HL-60 (cell line): Measurements from ENCODE around the gene RET.

Experiments used
- CTCF ChIP-seq: IDR thresholded peaks from one replicate; pipeline ENCODE4 v1.5.1; 2011; ENCODE audit warnings: low read length, control low read depth, inconsistent platforms; ENCODE audit not compliant: insufficient read depth
- GABPA ChIP-seq: IDR thresholded peaks from 2 replicates; pipeline ENCODE4 v1.6.1; 2012; ENCODE audit warnings: low read depth
- REST ChIP-seq: IDR thresholded peaks from 2 replicates; pipeline ENCODE4 v1.6.1; 2012; ENCODE audit warnings: low read depth; ENCODE audit not compliant: insufficient replicate concordance
- SPI1 ChIP-seq: IDR thresholded peaks from 2 replicates; pipeline ENCODE4 v1.6.1; 2012; ENCODE audit warnings: low read depth, mild to moderate bottlenecking, borderline replicate concordance

GRCh38 chr10:43126759-43127424 is 50.0 kb downstream of the RET start:
- TF ChIP-seq CTCF (no peak), REST (no peak), GABPA (no peak), SPI1 (no peak)
